Thymus (tissue), 11 donors: ENCODE data around the gene MYO1A. TPM values are rescaled to one million over a fixed set of nuclear protein-coding genes. Genes with fewer than 3 reads are reported as not detected.

Source experiments
- DNase-seq, 9 donors: peaks; one replicate each; pipeline ENCODE4 v3.0.0-alpha.2; 2013; ENCODE audit warnings: low spot score in 9 of 9, low read depth in 6 of 9, missing footprints in 1 of 9
- H3K27ac ChIP-seq, 2 donors: one replicate each; pipeline ENCODE4 v1.5.1; 2013; ENCODE audit warnings: control low read depth in 1 of 2, low read depth in 1 of 2, low read length in 1 of 2, mild to moderate bottlenecking in 1 of 2, moderate library complexity in 1 of 2
- H3K27me3 ChIP-seq, 2 donors: one replicate each; pipeline ENCODE4 v1.5.1; 2013; ENCODE audit warnings: low read length in 1 of 2; ENCODE audit not compliant: control insufficient read depth in 2 of 2, insufficient read depth in 1 of 2
- H3K36me3 ChIP-seq, 2 donors: one replicate each; pipeline ENCODE4 v1.5.1; 2013; ENCODE audit warnings: low read length in 1 of 2, mild to moderate bottlenecking in 1 of 2, moderate library complexity in 1 of 2; ENCODE audit not compliant: control insufficient read depth in 2 of 2, insufficient read depth in 2 of 2
- H3K4me1 ChIP-seq, 2 donors: one replicate each; pipeline ENCODE4 v1.5.1; 2013; ENCODE audit warnings: low read length in 2 of 2; ENCODE audit not compliant: control insufficient read depth in 2 of 2, insufficient read depth in 2 of 2
- H3K4me3 ChIP-seq, 2 donors: one replicate each; pipeline ENCODE4 v1.5.1; 2013; ENCODE audit warnings: low read length in 2 of 2, control low read depth in 1 of 2, mild to moderate bottlenecking in 1 of 2
- H3K9me3 ChIP-seq, 2 donors: one replicate each; pipeline ENCODE4 v1.5.1; 2013; ENCODE audit warnings: low read length in 1 of 2, mild to moderate bottlenecking in 1 of 2; ENCODE audit not compliant: control insufficient read depth in 2 of 2, insufficient read depth in 1 of 2
- WGBS: extraction: QIAGEN DNeasy Blood & Tissue Kit; methylation state at CpG from one replicate; pipeline ENCODE4 v1.1.7; 2013; 5-methylcytosine and 5-hydroxymethylcytosine counted together
- polyA plus RNA-seq: library from polyadenylated mRNA; stranded (reverse); fragments of 200-250 nt; gene quantifications from one replicate; pipeline ENCODE4 v1.2.3, GENCODE V29; 2013
- total RNA-seq: library from RNA; stranded (reverse); fragments of 120-200 nt; gene quantifications from one replicate; pipeline ENCODE4 v1.2.4, GENCODE V29; 2013
- donor health status: healthy.

Gene MYO1A
- total and polyA plus RNA-seq, 2 donors: 0.52 to 1.1 TPM

- 70% methylated on average over 24 of the region's 24 CpGs for WGBS
- no peak overlapping the region for H3K4me3 ChIP-seq
- no peaks in the 10 kb centered on the region for H3K27me3 ChIP-seq
- H3K9me3 ChIP-seq: no peaks in the 10 kb centered on the region
- peaks cover 7 to 58% of the 10 kb centered on the region in 2 donors for H3K4me1 ChIP-seq
- peak overlapping the region; percentile 57 to 62 for H3K27ac ChIP-seq
- peaks cover 44 to 76% of the 10 kb centered on the region in 2 donors for H3K36me3 ChIP-seq
- peak in 3 of 9 donors; percentile 39 to 68 (median 53) for DNase-seq
Observed at GRCh38 chr12:57093415-57094207, 43.7 kb upstream of the MYO1A start.

DNA sequence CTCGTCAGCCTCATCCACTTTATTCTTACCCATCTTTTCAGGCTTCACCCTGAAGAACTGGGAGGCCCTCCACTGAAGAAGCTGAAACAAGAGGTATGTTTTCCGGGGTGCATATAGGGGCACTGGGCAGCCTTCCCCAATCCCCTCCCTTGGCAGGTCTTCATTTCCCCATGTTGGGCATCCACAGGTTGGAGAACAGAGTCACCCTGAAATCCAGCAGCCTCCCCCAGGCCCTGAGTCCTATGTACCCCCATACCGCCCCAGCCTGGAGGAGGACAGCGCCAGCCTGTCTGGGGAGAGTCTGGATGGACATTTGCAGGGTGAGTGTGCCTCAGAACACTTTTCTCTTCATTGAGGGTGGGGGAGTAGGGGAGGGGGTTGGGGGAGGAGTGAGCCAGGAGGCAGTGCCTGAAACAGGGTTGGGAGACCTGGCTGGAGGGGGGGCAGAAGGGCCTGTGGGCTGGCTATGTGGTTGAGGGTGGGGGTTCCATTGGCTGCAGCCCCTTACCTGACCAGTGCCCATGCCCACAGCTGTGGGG is 43.0 kb upstream of the MYO1A start:
- Histone ChIP-seq H3K9me3 (no peaks in the 10 kb centered on the region), H3K27me3 (no peaks in the 10 kb centered on the region), H3K4me1 (peaks cover 7 to 64% of the 10 kb centered on the region in 2 donors), H3K36me3 (peaks cover 42 to 69% of the 10 kb centered on the region in 2 donors), H3K4me3 (no peak overlapping the region), H3K27ac (no peak overlapping the region)
- 98% methylated on average over 4 of the region's 4 CpGs for WGBS
- no peak for DNase-seq

DNA sequence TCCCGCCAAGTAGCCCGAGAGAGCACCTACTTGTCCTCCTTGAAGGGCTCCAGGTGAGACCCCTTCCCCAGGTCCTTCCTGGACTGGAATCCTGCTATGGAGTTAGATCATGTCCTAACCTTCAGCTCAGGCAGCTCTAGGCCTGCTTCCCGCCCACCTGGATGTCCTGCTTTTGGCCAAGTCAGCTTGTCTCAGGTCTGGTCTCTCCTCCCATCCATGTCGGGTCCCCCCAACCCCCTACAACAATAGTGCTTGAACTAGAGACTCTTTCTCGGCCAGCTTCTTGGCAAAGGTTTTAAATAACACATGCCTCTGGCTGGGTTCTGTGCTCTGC is 42.6 kb upstream of the MYO1A start:
- H3K4me3 ChIP-seq: no peak overlapping the region
- DNase-seq: no peak
- H3K27ac ChIP-seq: no peak overlapping the region
- 93% methylated on average over 5 of the region's 5 CpGs for WGBS
- peaks cover 42 to 66% of the 10 kb centered on the region in 2 donors for H3K36me3 ChIP-seq
- H3K27me3 ChIP-seq: no peaks in the 10 kb centered on the region
- H3K9me3 ChIP-seq: no peaks in the 10 kb centered on the region
- peaks cover 7 to 65% of the 10 kb centered on the region in 2 donors for H3K4me1 ChIP-seq

DNA sequence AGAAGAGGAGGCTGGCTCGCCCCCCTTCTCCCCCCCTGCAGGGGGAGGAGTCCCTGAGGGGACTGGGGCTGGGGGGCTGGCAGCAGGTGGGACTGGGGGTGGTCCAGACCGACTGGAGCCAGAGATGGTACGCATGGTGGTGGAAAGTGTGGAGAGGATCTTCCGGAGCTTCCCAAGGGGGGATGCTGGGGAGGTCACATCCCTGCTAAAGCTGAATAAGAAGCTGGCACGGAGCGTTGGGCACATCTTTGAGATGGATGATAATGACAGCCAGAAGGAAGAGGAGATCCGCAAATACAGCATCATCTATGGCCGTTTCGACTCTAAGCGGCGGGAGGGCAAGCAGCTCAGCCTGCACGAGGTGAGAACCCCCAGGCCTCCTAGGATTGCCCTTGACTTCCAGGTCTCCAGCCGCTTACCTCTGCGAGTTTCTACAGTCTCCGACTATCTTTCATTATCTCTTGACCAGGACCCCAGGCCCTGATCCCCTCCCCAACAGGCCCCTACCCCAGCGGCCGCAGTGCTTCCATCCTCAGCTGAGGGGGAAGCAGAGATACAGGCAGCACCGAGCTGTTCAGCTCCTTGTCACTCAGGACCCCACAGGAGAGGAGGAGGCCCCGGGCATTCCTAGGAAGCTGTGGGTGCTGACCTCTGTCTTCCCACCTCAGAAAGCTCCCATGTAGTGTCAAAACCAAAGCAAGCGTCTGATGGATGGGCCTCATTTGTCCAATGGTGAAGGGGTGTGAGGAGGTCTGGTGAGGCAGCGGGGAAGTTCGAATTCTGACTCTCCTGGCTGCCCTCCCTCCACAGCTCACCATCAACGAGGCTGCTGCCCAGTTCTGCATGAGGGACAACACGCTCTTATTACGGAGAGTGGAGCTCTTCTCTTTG is 42.0 kb upstream of the MYO1A start:
- Histone ChIP-seq H3K4me1 (peaks cover 7 to 67% of the 10 kb centered on the region in 2 donors), H3K9me3 (no peaks in the 10 kb centered on the region), H3K27ac (no peak overlapping the region), H3K4me3 (no peak overlapping the region), H3K27me3 (no peaks in the 10 kb centered on the region), H3K36me3 (peaks cover 39 to 60% of the 10 kb centered on the region in 2 donors)
- no peak for DNase-seq
- 95% methylated on average over 25 of the region's 25 CpGs for WGBS

DNA sequence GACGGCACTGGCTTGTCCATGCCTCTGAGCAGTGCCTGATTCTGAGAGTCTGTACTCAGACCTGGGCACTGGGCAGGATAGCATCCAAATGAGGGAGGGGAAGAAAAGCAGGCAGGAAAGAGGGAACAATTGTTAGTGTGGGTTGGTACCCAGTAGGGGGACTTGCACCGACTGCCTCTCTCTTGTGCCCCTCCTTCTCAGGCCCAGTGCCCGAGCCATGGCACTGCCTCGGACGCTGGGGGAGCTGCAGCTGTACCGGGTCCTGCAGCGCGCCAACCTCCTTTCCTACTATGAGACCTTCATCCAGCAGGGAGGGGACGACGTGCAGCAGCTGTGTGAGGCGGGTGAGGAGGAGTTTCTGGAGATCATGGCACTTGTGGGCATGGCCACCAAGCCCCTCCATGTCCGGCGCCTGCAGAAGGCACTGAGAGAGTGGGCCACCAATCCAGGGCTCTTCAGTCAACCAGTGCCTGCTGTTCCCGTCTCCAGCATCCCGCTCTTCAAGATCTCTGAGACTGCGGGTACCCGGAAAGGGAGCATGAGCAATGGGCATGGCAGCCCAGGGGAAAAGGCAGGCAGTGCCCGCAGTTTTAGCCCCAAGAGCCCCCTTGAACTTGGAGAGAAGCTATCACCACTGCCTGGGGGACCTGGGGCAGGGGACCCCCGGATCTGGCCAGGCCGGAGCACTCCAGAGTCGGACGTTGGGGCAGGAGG is 41.2 kb upstream of the MYO1A start:
- H3K36me3 ChIP-seq: peaks cover 31 to 52% of the 10 kb centered on the region in 2 donors
- no peak for DNase-seq
- WGBS: 94% methylated on average over 22 of the region's 22 CpGs
- H3K9me3 ChIP-seq: no peaks in the 10 kb centered on the region
- H3K27ac ChIP-seq: no peak overlapping the region
- no peaks in the 10 kb centered on the region for H3K27me3 ChIP-seq
- H3K4me3 ChIP-seq: peak overlapping the region in 1 of 2 donors; percentile 69
- peaks cover 11 to 66% of the 10 kb centered on the region in 2 donors for H3K4me1 ChIP-seq

- no peak for DNase-seq
- WGBS: 92% methylated on average over 6 of the region's 6 CpGs
- peak overlapping the region; percentile 69 to 83 for H3K4me3 ChIP-seq
- peak overlapping the region in 1 of 2 donors; percentile 21 for H3K27ac ChIP-seq
- H3K4me1 ChIP-seq: peaks cover 13 to 72% of the 10 kb centered on the region in 2 donors
- H3K9me3 ChIP-seq: no peaks in the 10 kb centered on the region
- no peaks in the 10 kb centered on the region for H3K27me3 ChIP-seq
- H3K36me3 ChIP-seq: peaks cover 25 to 46% of the 10 kb centered on the region in 2 donors
Observed at GRCh38 chr12:57090490-57090889, 40.6 kb upstream of the MYO1A start.

- Histone ChIP-seq H3K4me1 (peaks cover 13 to 70% of the 10 kb centered on the region in 2 donors), H3K36me3 (peaks cover 19 to 37% of the 10 kb centered on the region in 2 donors), H3K4me3 (peak overlapping the region; percentile 69 to 83), H3K27ac (peak overlapping the region; percentile 69 to 85), H3K9me3 (no peaks in the 10 kb centered on the region), H3K27me3 (no peaks in the 10 kb centered on the region)
- peak in 4 of 9 donors; percentile 37 to 65 (median 42) for DNase-seq
- WGBS: 5% methylated on average over 45 of the region's 45 CpGs
Observed at GRCh38 chr12:57089271-57090245, 39.6 kb upstream of the MYO1A start.
